K562 (cell line): Measurements from ENCODE around the gene NEB. TPM values are rescaled to one million over a fixed set of nuclear protein-coding genes. Genes with fewer than 3 reads are reported as not detected.

Experiments
- ATF3 ChIP-seq, 2 experiments: fragments of 450-650 bp in 1 of 2; sonication (generic) in 1 of 2; formaldehyde crosslinking in 1 of 2; IDR thresholded peaks in 1 of 2; conservative IDR thresholded peaks in 1 of 2; 2 replicates each; pipeline versions ENCODE4 v1.6.1 to v1.8.1; 2016 to 2023; ENCODE audit warnings: mild to moderate bottlenecking in 2 of 2, moderate library complexity in 2 of 2, inconsistent platforms in 1 of 2, missing genetic modification reagents in 1 of 2
- BCL6 ChIP-seq: fragments of 250-450 bp; sonication (Bioruptor Pico); IDR thresholded peaks from 2 replicates; pipeline ENCODE4 v1.4.0; 2020
- CBFB ChIP-seq: sonication (generic); formaldehyde crosslinking; IDR thresholded peaks from 2 replicates; pipeline ENCODE4 v1.4.0; 2020; ENCODE audit warnings: mild to moderate bottlenecking, missing genetic modification reagents
- CHD2 ChIP-seq: IDR thresholded peaks from 2 replicates; pipeline ENCODE4 v1.6.1; 2011; ENCODE audit warnings: low read depth, low read length
- CTBP1 ChIP-seq: fragments of 450-650 bp; IDR thresholded peaks from 2 replicates; pipeline ENCODE4 v1.6.1; 2016; ENCODE audit warnings: borderline replicate concordance
- DPF2 ChIP-seq: fragments of 450-650 bp; IDR thresholded peaks from 2 replicates; pipeline ENCODE4 v1.6.1; 2016
- EP400 ChIP-seq: fragments of 450-650 bp; IDR thresholded peaks from 2 replicates; pipeline ENCODE4 v1.6.1; 2017; ENCODE audit warnings: antibody characterized with exemption, mild to moderate bottlenecking, moderate library complexity
- ETV1 ChIP-seq: fragments of 450-650 bp; conservative IDR thresholded peaks from 2 replicates; pipeline ENCODE4 v1.6.1; 2016; ENCODE audit warnings: missing genetic modification characterization, control low read depth, low read depth, missing compliant biosample characterization
- ETV5 ChIP-seq: sonication (generic); formaldehyde crosslinking; IDR thresholded peaks from 2 replicates; pipeline ENCODE4 v1.4.0; 2020; ENCODE audit warnings: low read depth, mild to moderate bottlenecking, missing genetic modification reagents
- JUND ChIP-seq, 2 experiments: IDR thresholded peaks; 2 replicates in 1 of 2; 3 replicates in 1 of 2; pipeline ENCODE4 v1.6.1; 2011; ENCODE audit warnings: borderline replicate concordance in 2 of 2, low read depth in 2 of 2, low read length in 2 of 2, improper control_type of control experiment in 1 of 2, missing biosample characterization in 1 of 2, missing genetic modification characterization in 1 of 2, missing genetic modification reagents in 1 of 2
- MAFF ChIP-seq: IDR thresholded peaks from 2 replicates; pipeline ENCODE4 v1.6.1; 2012; ENCODE audit warnings: low read length, improper control_type of control experiment
- MTF1 ChIP-seq: fragments of 250-450 bp; sonication (Bioruptor Pico); IDR thresholded peaks from 2 replicates; pipeline ENCODE4 v1.9.0; 2021; ENCODE audit warnings: moderate library complexity, mild to moderate bottlenecking, inconsistent platforms, borderline replicate concordance
- NFIC ChIP-seq: fragments of 450-650 bp; IDR thresholded peaks from 2 replicates; pipeline ENCODE4 v1.6.1; 2017; ENCODE audit warnings: mild to moderate bottlenecking, inconsistent platforms
- NFYB ChIP-seq: IDR thresholded peaks from 2 replicates; pipeline ENCODE4 v1.6.1; 2011; ENCODE audit warnings: mild to moderate bottlenecking, moderate library complexity; ENCODE audit not compliant: insufficient read length; ENCODE audit errors: extremely low read depth
- PCBP2 ChIP-seq: fragments of 200-400 bp; formaldehyde crosslinking; IDR thresholded peaks from 2 replicates; pipeline ENCODE4 v1.6.1; 2018; ENCODE audit warnings: low read length, low read depth, mild to moderate bottlenecking, moderate library complexity; ENCODE audit not compliant: poor library complexity, severe bottlenecking
- RBM22 ChIP-seq: fragments of 200-400 bp; formaldehyde crosslinking; IDR thresholded peaks from 2 replicates; pipeline ENCODE4 v1.6.1; 2018; ENCODE audit warnings: low read length, low read depth; ENCODE audit not compliant: poor library complexity, severe bottlenecking
- RNF2 ChIP-seq: sonication (generic); IDR thresholded peaks from 2 replicates; pipeline ENCODE4 v1.6.1; 2016
- SMARCB1 ChIP-seq: IDR thresholded peaks from 2 replicates; pipeline ENCODE4 v1.6.1; 2011; ENCODE audit warnings: improper control_type of control experiment, low read depth; ENCODE audit not compliant: insufficient read length
- SP2 ChIP-seq: IDR thresholded peaks from 2 replicates; pipeline ENCODE4 v1.6.1; 2011; ENCODE audit warnings: mild to moderate bottlenecking, low read depth, low read length, moderate library complexity; ENCODE audit not compliant: poor library complexity, severe bottlenecking; ENCODE audit errors: extremely low read depth
- SPI1 ChIP-seq: IDR thresholded peaks from 2 replicates; pipeline ENCODE4 v1.6.1; 2011; ENCODE audit warnings: low read depth, low read length, control low read depth, borderline replicate concordance
- TAF1 ChIP-seq: IDR thresholded peaks from 2 replicates; pipeline ENCODE4 v1.6.1; 2011; ENCODE audit warnings: mild to moderate bottlenecking, low read length, moderate library complexity; ENCODE audit not compliant: insufficient read depth, control insufficient read depth, severe bottlenecking; ENCODE audit errors: extremely low read depth
- ZFP30 ChIP-seq: fragments of 250-450 bp; sonication (Bioruptor Pico); IDR thresholded peaks from 2 replicates; pipeline ENCODE4 v1.8.0; 2022; ENCODE audit warnings: moderate library complexity, mild to moderate bottlenecking, inconsistent platforms, borderline replicate concordance
- ZNF175 ChIP-seq: fragments of 200-800 bp; sonication (Bioruptor generic); IDR thresholded peaks from 2 replicates; pipeline ENCODE4 v1.6.1; 2016; ENCODE audit warnings: low read depth, mild to moderate bottlenecking, missing genetic modification characterization, missing compliant biosample characterization
- ZNF311 ChIP-seq: fragments of 250-450 bp; sonication (Bioruptor Pico); IDR thresholded peaks from 2 replicates; pipeline ENCODE4 v1.4.0; 2020; ENCODE audit warnings: mild to moderate bottlenecking, moderate library complexity
- ZNF512 ChIP-seq: IDR thresholded peaks from 2 replicates; pipeline ENCODE4 v1.6.1; 2016; ENCODE audit warnings: missing genetic modification characterization, missing compliant biosample characterization
- polyA plus RNA-seq, 8 experiments: library from polyadenylated mRNA; depleted of rRNA in 4 of 8; stranded (reverse) in 5 of 8; unstranded in 3 of 8; fragments of >200 nt; fragmentation: Nextera tagmentation in 2 of 8; fragmentation: Illumina TruSeq in 1 of 8; extraction: Ambion mirVana in 2 of 8; extraction: Trizol in 1 of 8; gene quantifications; 2 replicates each; pipeline versions ENCODE4 v1.2.1 to v1.2.3, GENCODE V29; 2011 to 2014; ENCODE audit warnings: inconsistent platforms in 1 of 8, missing spikeins in 1 of 8
- total RNA-seq, 7 experiments: library from RNA; depleted of rRNA in 6 of 7; stranded (reverse); fragments of >200 nt in 6 of 7; fragmentation: Illumina TruSeq in 2 of 7; extraction: Trizol in 2 of 7; gene quantifications; 2 replicates each; pipeline versions ENCODE4 v1.2.1 to v1.2.3, GENCODE V29; 2011 to 2021; ENCODE audit warnings: low replicate concordance in 1 of 7
- TF ChIP-seq, protein P1 (sequence below): fragments of 250-450 bp; sonication (Bioruptor Pico); IDR thresholded peaks from 2 replicates; pipeline ENCODE4 v1.9.0; 2021; ENCODE audit warnings: mild to moderate bottlenecking

NEB gene
- total and polyA plus RNA-seq, 9 of the 15 experiments (the other 6 are each of a cell fraction or from before 2014, with no cell fraction given), result 1.7 to 3.8 (median 2.9) TPM

- 0 out of 2 replicates have a peak, but pooled peaks have one; percentile 59 for TF ChIP-seq ZNF175
- no peak for TF ChIP-seq SMARCB1
- TF ChIP-seq CHD2, result no peak
- TF ChIP-seq ETV1 (tag), result 0 out of 2 replicates have a peak, but pooled peaks have one; percentile 13
- no peak for TF ChIP-seq ETV5 (CRISPR knock-in tag)
- TF ChIP-seq CBFB (CRISPR knock-in tag), result no peak
- no peak for TF ChIP-seq NFIC
- 0 out of 2 replicates have a peak, but pooled peaks have one; percentile 33 for TF ChIP-seq ZNF311 (CRISPR knock-in tag)
- no peak for TF ChIP-seq RBM22
- no peak for TF ChIP-seq RNF2
- TF ChIP-seq ZFP30, result no peak
- TF ChIP-seq BCL6, result no peak
- TF ChIP-seq SPI1, result no peak
- TF ChIP-seq CTBP1, result peak; percentile 74
- TF ChIP-seq PCBP2, result no peak
- TF ChIP-seq, protein P1, sequence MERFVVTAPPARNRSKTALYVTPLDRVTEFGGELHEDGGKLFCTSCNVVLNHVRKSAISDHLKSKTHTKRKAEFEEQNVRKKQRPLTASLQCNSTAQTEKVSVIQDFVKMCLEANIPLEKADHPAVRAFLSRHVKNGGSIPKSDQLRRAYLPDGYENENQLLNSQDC (CRISPR knock-in tag), result no peak
- TF ChIP-seq JUND (IDR thresholded peaks at IDR 0.05; ENCODE audit: borderline replicate concordance, low read depth, low read length), result peak; percentile 85
- peak; percentile 77; the same call in 2 of the 3 replicates for TF ChIP-seq JUND (tag; IDR thresholded peaks at IDR 0.05; ENCODE audit: borderline replicate concordance, low read depth, low read length)
- TF ChIP-seq SP2, result no peak
- TF ChIP-seq TAF1, result no peak
- TF ChIP-seq ATF3 (IDR thresholded peaks at IDR 0.05), result peak; percentile 60; the same call in 1 of the 2 replicates
- no peak for TF ChIP-seq ATF3 (CRISPR knock-in tag; conservative IDR thresholded peaks at IDR 0.05)
- no peak for TF ChIP-seq MTF1 (CRISPR knock-in tag)
- TF ChIP-seq MAFF, result no peak
- peak; percentile 70 for TF ChIP-seq DPF2
- TF ChIP-seq ZNF512 (tag), result no peak
- peak; percentile 28; the same call in 1 of the 2 replicates for TF ChIP-seq EP400
- no peak for TF ChIP-seq NFYB
Measured at GRCh38 chr2:151614606-151615306, 119.5 kb downstream of the NEB start (continued).
